Epithelial cell of proximal tubule (primary cell): ENCODE measurements around the gene VAMP7. TPM values are rescaled to one million over a fixed set of nuclear protein-coding genes. Genes with fewer than 3 reads are reported as not detected.
A peak's percentile ranks its signal among the peaks of the same experiment; 100 is the strongest.

Source experiments
- DNase-seq: peaks from one replicate; pipeline ENCODE4 v3.0.0-alpha.2; 2011; ENCODE audit warnings: low read depth
- H3K4me3 ChIP-seq: 2 replicates; pipeline ENCODE4 v1.5.1; 2011; ENCODE audit warnings: low read depth, mild to moderate bottlenecking, low read length
- CTCF ChIP-seq: conservative IDR thresholded peaks from 2 replicates; pipeline ENCODE4 v1.5.1; 2012; ENCODE audit warnings: low read depth, mild to moderate bottlenecking, low read length
- total RNA-seq: library from RNA; depleted of rRNA; stranded (reverse); fragments of >200 nt; gene quantifications from 2 replicates; pipeline ENCODE4 v1.2.3, GENCODE V29; 2015

The VAMP7 gene
- total RNA-seq, 1 donor from 2014 or later, result 31.2 TPM

GRCh38 chrX:155954793-155955192, 73.6 kb downstream of the VAMP7 start:
- H3K4me3 ChIP-seq, result no peak overlapping the region
- TF ChIP-seq CTCF, result no peak
- DNase-seq, result no peak

GRCh38 chrX:155956099-155956498, 75.0 kb downstream of the VAMP7 start:
- no peak for TF ChIP-seq CTCF

GRCh38 chrX:155956649-155957048, 75.5 kb downstream of the VAMP7 start:
- TF ChIP-seq CTCF, result no peak
- H3K4me3 ChIP-seq, result no peak overlapping the region

More at GRCh38 chrX:155956099-155956498, 75.0 kb downstream of the VAMP7 start:
- no peak for DNase-seq
- H3K4me3 ChIP-seq, result no peak overlapping the region

GRCh38 chrX:155957843-155958242, 76.7 kb downstream of the VAMP7 start:
- no peak for DNase-seq
- no peak overlapping the region for H3K4me3 ChIP-seq
- no peak for TF ChIP-seq CTCF

More at GRCh38 chrX:155956649-155957048, 75.5 kb downstream of the VAMP7 start:
- no peak for DNase-seq

- no peak overlapping the region for H3K4me3 ChIP-seq
- no peak for TF ChIP-seq CTCF
- no peak for DNase-seq
Measured at GRCh38 chrX:155959018-155959587, 78.0 kb downstream of the VAMP7 start.

- DNase-seq, result no peak
- no peak overlapping the region for H3K4me3 ChIP-seq
- TF ChIP-seq CTCF, result no peak
Measured at GRCh38 chrX:155962906-155963305, 81.8 kb downstream of the VAMP7 start.

GRCh38 chrX:155966876-155967275, 85.7 kb downstream of the VAMP7 start:
- H3K4me3 ChIP-seq, result no peak overlapping the region
- no peak for DNase-seq
- TF ChIP-seq CTCF, result peak; percentile 37
